Fibroblast of lung (primary cell): ENCODE measurements around the gene NUP160. TPM values are rescaled to one million over a fixed set of nuclear protein-coding genes. Genes with fewer than 3 reads are reported as not detected.
A peak's percentile ranks its signal among the peaks of the same experiment; 100 is the strongest.
"Not testable (repeated sequence)": the region's sequence is repeated elsewhere in the genome, so short reads cannot be mapped to it uniquely, and the experiment has no call there.

ENCODE experiments used
- DNase-seq, 2 donors: peaks; one replicate each; pipeline versions ENCODE4 v3.0.0 to v3.0.0-alpha.2; 2010; ENCODE audit warnings: low read depth in 2 of 2
- H2AFZ ChIP-seq: 2 replicates; pipeline ENCODE4 v1.5.1; 2012; ENCODE audit warnings: low read length, control low read depth, inconsistent platforms
- H3K27ac ChIP-seq: 2 replicates; pipeline ENCODE4 v1.5.1; 2011; ENCODE audit warnings: low read length, control low read depth; ENCODE audit not compliant: insufficient read depth
- H3K27me3 ChIP-seq: 2 replicates; pipeline ENCODE4 v1.5.1; 2011; ENCODE audit warnings: mild to moderate bottlenecking, low read length; ENCODE audit not compliant: control insufficient read depth, insufficient read depth
- H3K36me3 ChIP-seq: 2 replicates; pipeline ENCODE4 v1.5.1; 2011; ENCODE audit warnings: low read length; ENCODE audit not compliant: control insufficient read depth, insufficient read depth
- H3K4me1 ChIP-seq: 2 replicates; pipeline ENCODE4 v1.5.1; 2011; ENCODE audit warnings: low read length; ENCODE audit not compliant: control insufficient read depth, insufficient read depth; ENCODE audit errors: extremely low read depth
- H3K4me2 ChIP-seq: 2 replicates; pipeline ENCODE4 v1.5.1; 2011; ENCODE audit warnings: low read length, control low read depth; ENCODE audit not compliant: insufficient read depth; ENCODE audit errors: extremely low read depth
- H3K4me3 ChIP-seq, 4 experiments: fragments of 200-600 bp in 1 of 4; sonication (generic) in 1 of 4; replicated peaks in 1 of 4; 2 replicates each; pipeline ENCODE4 v1.5.1; 2011 to 2016; ENCODE audit warnings: low read length in 4 of 4, low read depth in 3 of 4, mild to moderate bottlenecking in 3 of 4, control low read depth in 2 of 4, inconsistent platforms in 1 of 4, mixed read lengths in 1 of 4; ENCODE audit not compliant: insufficient read depth in 1 of 4; ENCODE audit errors: control extremely low read depth in 1 of 4
- H3K79me2 ChIP-seq: 2 replicates; pipeline ENCODE4 v1.5.1; 2012; ENCODE audit warnings: mild to moderate bottlenecking, low read length, inconsistent platforms; ENCODE audit not compliant: control insufficient read depth, insufficient read depth
- H3K9ac ChIP-seq: 2 replicates; pipeline ENCODE4 v1.5.1; 2011; ENCODE audit warnings: mild to moderate bottlenecking, low read length, control low read depth; ENCODE audit not compliant: insufficient read depth
- H3K9me3 ChIP-seq: 2 replicates; pipeline ENCODE4 v1.5.1; 2012; ENCODE audit warnings: low read depth, low read length; ENCODE audit not compliant: control insufficient read depth, insufficient read depth
- H4K20me1 ChIP-seq: 2 replicates; pipeline ENCODE4 v1.5.1; 2011; ENCODE audit warnings: low read length; ENCODE audit not compliant: control insufficient read depth, insufficient read depth; ENCODE audit errors: extremely low read depth
- CTCF ChIP-seq, 2 donors: IDR thresholded peaks in 1 of 2; conservative IDR thresholded peaks in 1 of 2; 1 replicate in 1 of 2; 2 replicates in 1 of 2; pipeline ENCODE4 v1.5.1; 2011 to 2012; ENCODE audit warnings: low read length in 2 of 2, control low read depth in 1 of 2, inconsistent platforms in 1 of 2, low read depth in 1 of 2, mild to moderate bottlenecking in 1 of 2
- EZH2 ChIP-seq: IDR thresholded peaks from 2 replicates; pipeline ENCODE4 v1.5.1; 2012; ENCODE audit warnings: low read length, control low read depth, mild to moderate bottlenecking; ENCODE audit errors: missing control alignments
- polyA plus RNA-seq, 2 donors: library from polyadenylated mRNA; depleted of rRNA in 1 of 2; stranded (reverse) in 1 of 2; unstranded in 1 of 2; fragments of >200 nt; gene quantifications; 2 replicates each; pipeline ENCODE4 v1.2.1, GENCODE V29; 2011 to 2012; ENCODE audit warnings: missing spikeins in 1 of 2
- total RNA-seq: library from RNA; depleted of rRNA; stranded (reverse); fragments of >200 nt; gene quantifications from 2 replicates; pipeline ENCODE4 v1.2.1, GENCODE V29; 2014

The NUP160 gene
- total and polyA plus RNA-seq, 2 donors (not counting 1 experiment from before 2014, with no cell fraction given): 25.8 to 25.9 TPM

GRCh38 chr11:47773882-47774281 lies 74.3 kb downstream of the NUP160 start:
- Histone ChIP-seq H3K9me3 (no peaks in the 10 kb centered on the region), H3K9ac (no peak overlapping the region), H3K4me1 (no peaks in the 10 kb centered on the region), H2AFZ (no peak overlapping the region), H3K4me3 (no peak overlapping the region), H4K20me1 (no peaks in the 10 kb centered on the region), H3K4me2 (no peak overlapping the region), H3K36me3 (peaks cover 5% of the 10 kb centered on the region), H3K27ac (no peak overlapping the region), H3K27me3 (no peaks in the 10 kb centered on the region), H3K79me2 (no peaks in the 10 kb centered on the region)
- TF ChIP-seq CTCF (conservative IDR thresholded peaks at IDR 0.05 in 1 of 2, IDR thresholded peaks at IDR 0.05 in 1 of 2; ENCODE audit: low read depth in 1 of 2, low read length in 2 of 2) (no peak), EZH2 (no peak)
- no peak for DNase-seq

- H3K4me1 ChIP-seq, H2AFZ ChIP-seq, DNase-seq, H3K27me3 ChIP-seq, H3K9ac ChIP-seq, H3K4me3 ChIP-seq, H4K20me1 ChIP-seq, H3K9me3 ChIP-seq, H3K27ac ChIP-seq, H3K4me2 ChIP-seq, H3K36me3 ChIP-seq: not testable (repeated sequence)
- peaks cover 25% of the 10 kb centered on the region for H3K79me2 ChIP-seq
Observed at GRCh38 chr11:47769556-47769955, 78.6 kb downstream of the NUP160 start.

GRCh38 chr11:47768101-47768612 lies 80.0 kb downstream of the NUP160 start:
- peak overlapping the region; percentile 98 for H3K4me2 ChIP-seq
- H3K4me1 ChIP-seq: peaks cover 3% of the 10 kb centered on the region
- no peaks in the 10 kb centered on the region for H4K20me1 ChIP-seq
- H3K27me3 ChIP-seq: no peaks in the 10 kb centered on the region
- TF ChIP-seq CTCF (conservative IDR thresholded peaks at IDR 0.05 in 1 of 2, IDR thresholded peaks at IDR 0.05 in 1 of 2; ENCODE audit: low read depth in 1 of 2, low read length in 2 of 2) (no peak), EZH2 (no peak)
- peak; percentile 68 to 82 for DNase-seq
- H3K79me2 ChIP-seq: peaks cover 36% of the 10 kb centered on the region
- no peak overlapping the region for H2AFZ ChIP-seq
- no peaks in the 10 kb centered on the region for H3K9me3 ChIP-seq
- H3K4me3 ChIP-seq: peak overlapping the region; percentile 53 to 89 (median 62)
- H3K36me3 ChIP-seq: peaks cover 2% of the 10 kb centered on the region
- H3K9ac ChIP-seq: peak overlapping the region; percentile 91
- H3K27ac ChIP-seq: peak overlapping the region; percentile 99
